IgD-negative memory B cell (primary cell): ENCODE measurements around the gene OR6B2. TPM values are rescaled to one million over a fixed set of nuclear protein-coding genes. Genes with fewer than 3 reads are reported as not detected.
"Not testable (repeated sequence)": the region's sequence is repeated elsewhere in the genome, so short reads cannot be mapped to it uniquely, and the experiment has no call there.

Source experiments
- H3K27ac Mint-ChIP-seq, 3 donors: one replicate each; pipeline ENCODE4 v1.8.0; 2020 to 2022; ENCODE audit warnings: mild to moderate bottlenecking in 3 of 3, mixed read lengths in 3 of 3, moderate library complexity in 1 of 3
- H3K27me3 Mint-ChIP-seq: one replicate; pipeline ENCODE4 v1.8.0; 2021; ENCODE audit warnings: mixed read lengths
- H3K36me3 Mint-ChIP-seq: one replicate; pipeline ENCODE4 v1.8.0; 2020; ENCODE audit warnings: mild to moderate bottlenecking, mixed read lengths
- H3K4me1 Mint-ChIP-seq, 3 donors: one replicate each; pipeline ENCODE4 v1.8.0; 2020 to 2022; ENCODE audit warnings: mixed read lengths in 3 of 3, mild to moderate bottlenecking in 1 of 3
- H3K4me3 Mint-ChIP-seq, 4 donors: one replicate each; pipeline ENCODE4 v1.8.0; 2020 to 2022; ENCODE audit warnings: mild to moderate bottlenecking in 4 of 4, mixed read lengths in 4 of 4, moderate library complexity in 3 of 4
- H3K9me3 Mint-ChIP-seq, 3 donors: one replicate each; pipeline ENCODE4 v1.8.0; 2020 to 2021; ENCODE audit warnings: mixed read lengths in 3 of 3, mild to moderate bottlenecking in 1 of 3
- polyA plus RNA-seq: library from polyadenylated mRNA; unstranded; fragments of 300-500 nt; fragmentation: Illumina TruSeq; gene quantifications from one replicate; pipeline ENCODE4 v1.2.3, GENCODE V29; 2021

The OR6B2 gene
- polyA plus RNA-seq, 1 donor from 2014 or later = not detected

DNA sequence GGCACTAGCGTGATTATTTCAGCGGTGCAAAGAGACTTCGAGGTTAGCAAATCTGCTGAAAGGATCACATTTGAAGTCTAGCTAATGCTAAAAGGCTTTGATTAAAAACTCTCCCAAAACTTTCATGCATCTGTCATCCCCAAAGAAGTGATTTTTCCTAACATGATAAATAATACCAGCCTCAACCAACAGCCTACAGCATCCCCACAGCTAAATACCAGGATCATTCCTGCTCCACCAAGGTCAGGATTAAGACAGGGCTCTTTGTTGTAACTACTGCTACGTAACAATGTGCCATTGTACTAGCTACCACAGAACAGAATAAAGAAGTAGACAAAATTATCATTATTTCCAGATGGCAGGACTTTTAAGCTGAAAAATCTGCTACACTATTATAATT is 21.5 kb upstream of the OR6B2 start:
- H3K27me3 Mint-ChIP-seq = peaks cover 17% of the 10 kb centered on the region
- peaks cover 2% of the 10 kb centered on the region for H3K36me3 Mint-ChIP-seq
- H3K4me3 Mint-ChIP-seq = no peak overlapping the region
- no peak overlapping the region for H3K27ac Mint-ChIP-seq
- H3K9me3 Mint-ChIP-seq = no peaks in the 10 kb centered on the region
- H3K4me1 Mint-ChIP-seq = peaks cover 0 to 4% (median 0%) of the 10 kb centered on the region in 3 donors

- H3K27ac Mint-ChIP-seq = no peak overlapping the region
- peaks cover 17% of the 10 kb centered on the region for H3K27me3 Mint-ChIP-seq
Observed at GRCh38 chr2:240050278-240050677, 20.0 kb upstream of the OR6B2 start.

GRCh38 chr2:240048237-240048636 is 18.0 kb upstream of the OR6B2 start:
- Mint-ChIP-seq H3K36me3 (peaks cover 2% of the 10 kb centered on the region), H3K9me3 (no peaks in the 10 kb centered on the region), H3K4me3 (no peak overlapping the region), H3K27me3 (peaks cover 11% of the 10 kb centered on the region), H3K4me1 (no peaks in the 10 kb centered on the region), H3K27ac (no peak overlapping the region)

More at GRCh38 chr2:240050278-240050677, 20.0 kb upstream of the OR6B2 start:
- H3K36me3 Mint-ChIP-seq = peaks cover 2% of the 10 kb centered on the region
- no peak overlapping the region for H3K4me3 Mint-ChIP-seq
- H3K4me1 Mint-ChIP-seq = peaks cover 0 to 4% (median 0%) of the 10 kb centered on the region in 3 donors
- H3K9me3 Mint-ChIP-seq = no peaks in the 10 kb centered on the region

GRCh38 chr2:240045098-240045497 is 14.9 kb upstream of the OR6B2 start:
- Mint-ChIP-seq H3K27me3 (peaks cover 11% of the 10 kb centered on the region), H3K36me3 (peaks cover 2% of the 10 kb centered on the region), H3K4me1 (no peaks in the 10 kb centered on the region), H3K27ac (no peak overlapping the region), H3K4me3 (peak overlapping the region in 1 of 4 donors; percentile 15), H3K9me3 (no peaks in the 10 kb centered on the region)

GRCh38 chr2:240044096-240044495 is 13.9 kb upstream of the OR6B2 start:
- H3K27ac Mint-ChIP-seq, H3K36me3 Mint-ChIP-seq, H3K4me1 Mint-ChIP-seq, H3K9me3 Mint-ChIP-seq: not testable (repeated sequence)
- H3K4me3 Mint-ChIP-seq = peak overlapping the region in 1 of 4 donors; percentile 25
- H3K27me3 Mint-ChIP-seq = peaks cover 11% of the 10 kb centered on the region

DNA sequence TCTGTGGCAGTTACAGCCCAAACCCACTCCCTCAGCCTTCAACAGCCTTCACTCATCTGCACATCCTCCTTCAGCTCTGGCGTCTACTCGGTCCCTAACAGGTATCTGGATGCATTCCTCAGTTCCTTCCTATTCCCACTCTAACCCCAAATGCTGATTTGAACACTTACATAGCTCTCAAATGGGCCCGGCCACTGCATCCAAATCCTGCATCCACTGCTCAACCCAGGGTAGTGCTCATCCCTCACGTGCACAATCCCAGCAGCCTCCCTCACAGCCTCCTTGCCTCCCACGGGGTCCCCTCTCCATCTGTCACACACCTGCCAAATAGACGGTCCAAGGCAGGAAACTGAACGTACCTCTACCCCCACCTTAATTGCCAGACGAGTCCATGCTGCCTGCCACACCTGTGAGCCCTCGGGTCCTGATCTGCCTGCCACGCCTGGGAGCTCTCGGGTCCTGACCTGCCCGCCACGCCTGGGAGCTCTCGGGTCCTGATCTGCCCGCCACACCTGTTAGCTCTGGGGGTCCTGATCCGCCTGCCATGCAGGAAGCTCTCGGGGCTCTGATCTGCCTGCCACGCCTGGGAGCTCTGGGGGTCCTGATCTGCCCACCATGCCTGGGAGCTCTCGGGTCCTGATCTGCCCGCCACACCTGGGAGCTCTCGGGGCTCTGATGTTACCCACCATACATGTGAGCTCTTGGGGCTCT is 13.2 kb upstream of the OR6B2 start:
- Mint-ChIP-seq H3K9me3 (no peaks in the 10 kb centered on the region), H3K27ac (no peak overlapping the region), H3K4me3 (no peak overlapping the region), H3K27me3 (peaks cover 10% of the 10 kb centered on the region), H3K36me3 (peaks cover 2% of the 10 kb centered on the region), H3K4me1 (no peaks in the 10 kb centered on the region)

DNA sequence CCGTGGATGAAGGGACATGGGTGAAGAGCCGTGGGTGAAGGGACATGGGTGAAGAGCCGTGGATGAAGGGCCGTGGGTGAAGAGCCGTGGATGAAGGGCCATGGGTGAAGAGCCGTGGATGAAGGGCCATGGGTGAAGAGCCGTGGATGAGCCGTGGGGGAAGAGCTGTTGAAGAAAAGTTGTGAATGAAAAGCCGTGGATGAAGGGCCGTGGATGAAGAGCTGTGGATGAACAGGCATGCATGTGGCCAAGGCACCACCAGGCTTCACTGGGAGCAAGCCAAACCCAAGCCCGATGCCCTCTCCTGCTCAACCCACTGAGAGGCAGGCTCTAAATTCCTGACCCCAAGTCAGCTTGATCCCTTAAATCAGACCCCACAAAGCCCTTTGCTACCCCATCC is 12.5 kb upstream of the OR6B2 start:
- H3K9me3 Mint-ChIP-seq = no peaks in the 10 kb centered on the region
- H3K36me3 Mint-ChIP-seq = peaks cover 2% of the 10 kb centered on the region
- peaks cover 7% of the 10 kb centered on the region for H3K27me3 Mint-ChIP-seq
- H3K27ac Mint-ChIP-seq = no peak overlapping the region
- H3K4me1 Mint-ChIP-seq = no peaks in the 10 kb centered on the region
- no peak overlapping the region for H3K4me3 Mint-ChIP-seq

DNA sequence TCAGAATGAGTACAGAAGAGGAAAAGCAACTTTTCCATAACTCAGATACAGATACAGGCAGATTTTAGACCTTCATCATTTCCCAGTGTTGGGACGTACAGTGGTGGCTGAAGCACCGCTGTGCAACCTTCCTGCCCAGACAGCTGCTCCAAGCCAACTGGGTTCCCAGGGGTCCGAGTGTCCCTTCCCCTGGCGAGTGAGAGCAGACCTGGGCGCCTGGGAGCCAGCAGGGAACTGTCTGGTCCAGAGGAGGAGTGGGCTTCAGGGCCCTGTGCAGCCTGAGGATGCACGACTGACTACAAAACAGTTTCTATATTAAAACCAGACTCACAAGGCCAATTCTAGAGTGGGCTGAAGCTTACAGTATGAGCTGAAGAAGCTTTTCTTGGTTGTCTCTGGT is 11.1 kb upstream of the OR6B2 start:
- H3K9me3 Mint-ChIP-seq = no peaks in the 10 kb centered on the region
- no peak overlapping the region for H3K27ac Mint-ChIP-seq
- H3K27me3 Mint-ChIP-seq = peaks cover 7% of the 10 kb centered on the region
- H3K36me3 Mint-ChIP-seq = peaks cover 2% of the 10 kb centered on the region
- no peak overlapping the region for H3K4me3 Mint-ChIP-seq
- H3K4me1 Mint-ChIP-seq = no peaks in the 10 kb centered on the region

DNA sequence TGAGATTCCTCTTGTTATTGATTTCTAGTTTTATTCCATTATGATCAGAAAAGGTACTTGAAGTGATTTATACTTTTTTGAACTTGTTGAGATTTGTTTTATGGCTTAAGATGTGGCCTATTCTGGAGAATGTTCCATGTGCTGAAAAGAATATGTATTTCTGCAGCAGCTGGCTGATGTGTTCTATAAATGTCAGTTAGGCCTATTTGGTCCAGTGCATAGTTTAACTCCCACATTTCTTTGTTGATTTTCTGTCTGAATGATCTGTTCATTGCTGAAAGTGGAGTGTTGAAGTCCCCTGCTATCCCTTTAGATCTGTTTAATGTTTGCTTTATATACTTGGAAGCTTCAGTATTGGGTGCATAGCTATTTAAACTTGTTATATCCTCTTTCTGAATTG is 7.1 kb upstream of the OR6B2 start:
- Mint-ChIP-seq H3K9me3 (no peaks in the 10 kb centered on the region), H3K27ac (no peak overlapping the region), H3K27me3 (peaks cover 5% of the 10 kb centered on the region), H3K36me3 (no peaks in the 10 kb centered on the region), H3K4me3 (no peak overlapping the region), H3K4me1 (no peaks in the 10 kb centered on the region)

- Mint-ChIP-seq H3K27me3 (peaks cover 11% of the 10 kb centered on the region), H3K9me3 (no peaks in the 10 kb centered on the region), H3K27ac (no peak overlapping the region), H3K36me3 (no peaks in the 10 kb centered on the region), H3K4me3 (no peak overlapping the region), H3K4me1 (no peaks in the 10 kb centered on the region)
Observed at GRCh38 chr2:240033330-240033678, 3.1 kb upstream of the OR6B2 start.

DNA sequence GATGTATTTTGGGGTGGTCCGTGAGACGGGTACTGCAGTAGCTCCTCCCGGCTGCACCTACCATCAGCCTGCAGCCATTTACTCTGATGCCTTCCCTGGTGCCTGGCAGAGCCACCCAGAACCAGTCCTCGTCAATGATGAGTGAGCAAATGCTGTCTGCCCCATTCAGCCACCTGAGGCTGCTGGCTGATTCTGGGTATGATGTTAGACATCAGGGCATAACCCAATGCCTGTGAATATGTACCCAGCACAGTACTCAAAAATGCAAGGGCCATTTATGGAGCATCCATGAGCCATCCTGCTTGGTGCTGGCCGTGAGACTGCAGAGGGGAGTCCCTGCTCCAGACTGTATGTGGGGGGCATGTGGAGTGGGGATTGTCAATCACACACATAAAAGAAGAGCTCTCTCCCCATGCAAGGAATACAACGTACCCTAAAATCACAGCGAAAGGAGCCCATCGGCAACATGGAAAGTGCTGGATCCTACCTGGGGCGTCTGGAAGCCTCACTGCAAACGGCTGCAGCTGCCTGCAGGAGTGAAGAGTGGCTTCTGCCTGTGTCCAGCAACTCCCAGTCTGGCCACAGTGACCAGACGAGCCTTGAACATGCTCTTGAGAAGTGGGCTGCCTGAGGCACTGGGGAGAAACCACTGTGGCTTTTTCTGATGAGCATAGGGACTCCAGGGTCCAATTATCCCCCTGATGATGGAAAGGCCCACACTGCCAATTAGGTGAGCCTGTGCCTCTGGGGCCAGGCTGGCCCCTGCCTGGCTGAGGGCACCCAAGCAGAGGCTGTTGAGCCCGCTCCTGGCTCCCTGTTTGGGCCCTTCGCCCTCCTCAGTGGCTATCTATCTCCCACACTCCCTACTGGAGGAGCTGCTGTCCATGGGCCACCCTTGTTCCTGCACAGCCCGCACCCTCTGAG is 2.4 kb upstream of the OR6B2 start:
- Mint-ChIP-seq H3K4me1 (no peaks in the 10 kb centered on the region), H3K36me3 (no peaks in the 10 kb centered on the region), H3K4me3 (no peak overlapping the region), H3K27ac (no peak overlapping the region), H3K9me3 (no peaks in the 10 kb centered on the region), H3K27me3 (peaks cover 11% of the 10 kb centered on the region)

- Mint-ChIP-seq H3K4me1 (peaks cover 11 to 20% (median 14%) of the 10 kb centered on the region in 3 donors), H3K27ac (peak overlapping the region; percentile 96 to 98 (median 97)), H3K36me3 (no peaks in the 10 kb centered on the region), H3K27me3 (no peaks in the 10 kb centered on the region), H3K4me3 (peak overlapping the region; percentile 91 to 97 (median 94)), H3K9me3 (no peaks in the 10 kb centered on the region)
Observed at GRCh38 chr2:240024766-240025165, 5.5 kb downstream of the OR6B2 start.

DNA sequence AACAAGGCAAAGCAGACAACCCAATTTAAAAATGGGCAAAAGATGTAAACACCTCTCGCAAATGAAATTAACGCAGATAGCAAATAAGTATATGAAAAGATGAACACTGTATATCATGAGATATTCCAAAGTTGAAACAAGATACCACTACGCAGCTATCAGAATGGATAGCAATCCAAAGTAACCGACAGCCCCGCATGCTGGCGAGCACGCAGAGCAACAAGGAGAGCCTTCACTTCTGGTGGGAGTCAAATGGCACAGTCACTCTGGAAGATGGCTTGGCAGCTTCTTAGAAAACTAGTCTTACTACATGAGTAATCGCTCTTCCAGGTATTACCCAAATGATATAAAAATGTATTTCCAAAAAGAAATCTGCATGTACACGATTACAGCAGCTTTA is 6.4 kb downstream of the OR6B2 start:
- peaks cover 11 to 20% (median 14%) of the 10 kb centered on the region in 3 donors for H3K4me1 Mint-ChIP-seq
- H3K9me3 Mint-ChIP-seq = no peaks in the 10 kb centered on the region
- H3K36me3 Mint-ChIP-seq = peaks cover 2% of the 10 kb centered on the region

GRCh38 chr2:240021488-240022104 is 8.6 kb downstream of the OR6B2 start:
- Mint-ChIP-seq H3K27ac (peak overlapping the region in 1 of 3 donors; percentile 49), H3K27me3 (no peaks in the 10 kb centered on the region), H3K9me3 (no peaks in the 10 kb centered on the region), H3K36me3 (peaks cover 5% of the 10 kb centered on the region), H3K4me1 (peaks cover 10 to 20% (median 11%) of the 10 kb centered on the region in 3 donors), H3K4me3 (peak overlapping the region in 1 of 4 donors; percentile 83)

More for the DNA sequence above, 6.4 kb downstream of the OR6B2 start:
- Mint-ChIP-seq H3K27me3 (no peaks in the 10 kb centered on the region), H3K27ac (peak overlapping the region; percentile 53 to 97 (median 90)), H3K4me3 (peak overlapping the region; percentile 91 to 97 (median 94))

GRCh38 chr2:240018071-240018750 is 12.0 kb downstream of the OR6B2 start:
- Mint-ChIP-seq H3K27me3 (no peaks in the 10 kb centered on the region), H3K36me3 (peaks cover 8% of the 10 kb centered on the region), H3K27ac (no peak overlapping the region), H3K4me3 (peak overlapping the region in 1 of 4 donors; percentile 77), H3K4me1 (peaks cover 0 to 5% (median 2%) of the 10 kb centered on the region in 3 donors), H3K9me3 (no peaks in the 10 kb centered on the region)
